Thyroid gland (tissue), 4 donors: ENCODE results near the gene GPM6B. TPM values are rescaled to one million over a fixed set of nuclear protein-coding genes. Genes with fewer than 3 reads are reported as not detected.

ENCODE experiments used
- DNase-seq, 2 donors: peaks; one replicate each; pipeline ENCODE4 v3.0.0-alpha.2; 2019
- H3K27ac ChIP-seq, 3 donors: fragments of 200-600 bp; sonication (generic); 1 replicate in 2 of 3; 2 replicates in 1 of 3; pipeline ENCODE4 v1.5.1; 2016 to 2019; ENCODE audit warnings: mild to moderate bottlenecking in 1 of 3, moderate library complexity in 1 of 3
- H3K27me3 ChIP-seq: fragments of 200-600 bp; sonication (generic); one replicate; pipeline ENCODE4 v1.5.1; 2019
- H3K36me3 ChIP-seq, 2 donors: fragments of 200-600 bp; sonication (generic); one replicate each; pipeline ENCODE4 v1.5.1; 2016 to 2019
- H3K4me1 ChIP-seq, 2 donors: fragments of 200-600 bp; sonication (generic); one replicate each; pipeline ENCODE4 v1.5.1; 2017 to 2019
- H3K4me3 ChIP-seq, 3 donors: fragments of 200-600 bp; sonication (generic); replicated peaks in 1 of 3; 1 replicate in 2 of 3; 2 replicates in 1 of 3; pipeline ENCODE4 v1.5.1; 2016; ENCODE audit warnings: mild to moderate bottlenecking in 1 of 3
- H3K9me3 ChIP-seq: fragments of 200-600 bp; sonication (generic); one replicate; pipeline ENCODE4 v1.5.1; 2017
- CTCF ChIP-seq, 6 experiments: fragments of 200-600 bp in 3 of 6; fragments of 450-650 bp in 3 of 6; sonication (generic) in 3 of 6; IDR thresholded peaks; one replicate each; pipeline ENCODE4 v1.5.1; 2016 to 2019; ENCODE audit warnings: antibody characterized with exemption in 6 of 6, mild to moderate bottlenecking in 2 of 6, inconsistent platforms in 1 of 6, moderate library complexity in 1 of 6
- POLR2A ChIP-seq, 2 donors: fragments of 450-650 bp; IDR thresholded peaks; one replicate each; pipeline ENCODE4 v1.6.1; 2017; ENCODE audit warnings: antibody characterized with exemption in 2 of 2, mild to moderate bottlenecking in 2 of 2, moderate library complexity in 1 of 2
- WGBS, 2 donors: methylation state at CpG; one replicate each; pipeline ENCODE4 v1.1.5; 2017; 5-methylcytosine and 5-hydroxymethylcytosine counted together
- intact Hi-C: fragments of 100-400 bp; cut with DNase I; formaldehyde crosslinking; loops from one replicate; pipeline ENCODE4 v1.15.1; 2023
- total RNA-seq, 4 donors: library from RNA; depleted of rRNA; stranded (reverse); fragments of >200 nt; gene quantifications; one replicate each; pipeline ENCODE4 v1.2.3, GENCODE V29; 2016

Gene GPM6B
- total RNA-seq, 4 donors from 2014 or later: 2.3 to 9.9 (median 6.1) TPM

GRCh38 chrX:13827298-13828090 is 10.6 kb upstream of the GPM6B start:
- no peaks in the 10 kb centered on the region for H3K27me3 ChIP-seq
- no peaks in the 10 kb centered on the region for H3K9me3 ChIP-seq
- WGBS, 2 donors: 93 to 98% methylated on average over 4 to 6 of the region's 9 CpGs
- TF ChIP-seq CTCF (IDR thresholded peaks at IDR 0.05) (no peak), POLR2A (IDR thresholded peaks at IDR 0.05) (no peak)
- intact Hi-C loops: no loop called here
- H3K36me3 ChIP-seq: no peaks in the 10 kb centered on the region
- H3K4me3 ChIP-seq: no peak overlapping the region
- no peak for DNase-seq
- H3K27ac ChIP-seq: no peak overlapping the region
- H3K4me1 ChIP-seq: no peaks in the 10 kb centered on the region

DNA sequence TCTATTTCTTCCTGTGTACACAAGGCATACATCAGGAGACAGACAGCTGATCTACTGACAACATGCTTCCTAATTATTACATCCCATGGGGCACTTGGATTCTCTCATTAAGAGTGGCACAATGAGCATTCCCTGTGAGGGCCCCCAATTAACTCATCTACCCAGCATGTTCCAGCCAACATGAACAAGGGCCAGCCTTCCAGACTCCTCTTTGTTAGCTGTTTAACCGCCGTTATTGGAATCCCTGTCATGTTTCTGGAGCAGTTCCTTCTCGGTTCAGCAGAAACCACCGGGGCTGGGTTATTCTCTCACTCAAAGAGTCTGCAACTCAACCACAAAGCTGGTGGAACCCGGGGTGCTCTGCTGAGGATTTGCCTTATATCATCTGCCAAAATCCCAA is 9.9 kb upstream of the GPM6B start:
- no peak for TF ChIP-seq POLR2A (IDR thresholded peaks at IDR 0.05)
- no peak for TF ChIP-seq CTCF (IDR thresholded peaks at IDR 0.05)
- H3K4me1 ChIP-seq: no peaks in the 10 kb centered on the region
- no peak overlapping the region for H3K27ac ChIP-seq
- H3K36me3 ChIP-seq: no peaks in the 10 kb centered on the region
- H3K27me3 ChIP-seq: no peaks in the 10 kb centered on the region
- no peaks in the 10 kb centered on the region for H3K9me3 ChIP-seq
- H3K4me3 ChIP-seq: no peak overlapping the region
- DNase-seq: no peak
- intact Hi-C loops: no loop called here
- WGBS, 2 donors: 94 to 96% methylated on average over 4 to 5 of the region's 5 CpGs

- Histone ChIP-seq H3K27ac (no peak overlapping the region), H3K4me3 (no peak overlapping the region), H3K27me3 (no peaks in the 10 kb centered on the region), H3K9me3 (no peaks in the 10 kb centered on the region), H3K36me3 (no peaks in the 10 kb centered on the region), H3K4me1 (no peaks in the 10 kb centered on the region)
- WGBS, 2 donors: 43 to 57% methylated on average over 4 to 6 of the region's 6 CpGs
- intact Hi-C loops: no loop called here
- TF ChIP-seq POLR2A (IDR thresholded peaks at IDR 0.05): no peak
- TF ChIP-seq CTCF (IDR thresholded peaks at IDR 0.05): no peak
- peak; percentile 19 to 25 for DNase-seq
These were observed 8.4 kb upstream of the GPM6B start for GRCh38 chrX:13825178-13825762.

GRCh38 chrX:13824746-13825145 is 7.9 kb upstream of the GPM6B start:
- no peaks in the 10 kb centered on the region for H3K4me1 ChIP-seq
- TF ChIP-seq POLR2A (IDR thresholded peaks at IDR 0.05): no peak
- H3K4me3 ChIP-seq: no peak overlapping the region
- no peaks in the 10 kb centered on the region for H3K36me3 ChIP-seq
- H3K27ac ChIP-seq: no peak overlapping the region
- no peaks in the 10 kb centered on the region for H3K9me3 ChIP-seq
- intact Hi-C loops: no loop called here
- H3K27me3 ChIP-seq: no peaks in the 10 kb centered on the region
- no peak for DNase-seq
- WGBS, 2 donors: 91 to 94% methylated on average over 6 of the region's 6 CpGs

- intact Hi-C loops: no loop called here
- H3K4me3 ChIP-seq: no peak overlapping the region
- H3K9me3 ChIP-seq: no peaks in the 10 kb centered on the region
- WGBS, 2 donors: 80 to 83% methylated on average over 6 of the region's 6 CpGs
- TF ChIP-seq POLR2A (IDR thresholded peaks at IDR 0.05): no peak
- no peak for TF ChIP-seq CTCF (IDR thresholded peaks at IDR 0.05)
- no peaks in the 10 kb centered on the region for H3K27me3 ChIP-seq
- H3K36me3 ChIP-seq: no peaks in the 10 kb centered on the region
- H3K27ac ChIP-seq: no peak overlapping the region
- DNase-seq: no peak
- H3K4me1 ChIP-seq: no peaks in the 10 kb centered on the region
These were observed 4.8 kb upstream of the GPM6B start for GRCh38 chrX:13821738-13822137.
